Activated B cell treated with CpG ODN at 0.5 μM for 24 hours (primary cell): ENCODE data around the gene MRPL53. TPM values are rescaled to one million over a fixed set of nuclear protein-coding genes. Genes with fewer than 3 reads are reported as not detected.

Experiments
- ATAC-seq: fragments of 200-7000 bp; cut with Tn5 transposase; one replicate; pipeline ENCODE4 v1.10.0; 2021; ENCODE audit warnings: low read depth, mild to moderate bottlenecking, moderate library complexity
- CTCF ChIA-PET: fragments of 350-600 bp; sonication (Branson Sonifier 250); formaldehyde crosslinking; loops from one replicate; lab custom pipeline; 2021; ENCODE audit warnings: antibody characterized with exemption; lab: Charles Lee
- POLR2A ChIA-PET: fragments of 350-600 bp; sonication (Branson Sonifier 250); formaldehyde crosslinking; loops from one replicate; lab custom pipeline; 2021; ENCODE audit warnings: antibody characterized with exemption; lab: Charles Lee
- DNase-seq: peaks from one replicate; pipeline ENCODE4 v3.0.0; 2022
- H3K27ac Mint-ChIP-seq: one replicate; pipeline ENCODE4 v1.8.0; 2020; ENCODE audit warnings: mixed read lengths
- H3K27me3 Mint-ChIP-seq: one replicate; pipeline ENCODE4 v1.8.0; 2021; ENCODE audit warnings: mixed read lengths
- H3K36me3 Mint-ChIP-seq: one replicate; pipeline ENCODE4 v1.8.0; 2021; ENCODE audit warnings: low read depth, mixed read lengths
- H3K4me1 Mint-ChIP-seq: one replicate; pipeline ENCODE4 v1.8.0; 2021; ENCODE audit warnings: mixed read lengths
- H3K4me3 Mint-ChIP-seq: one replicate; pipeline ENCODE4 v1.8.0; 2020; ENCODE audit warnings: mild to moderate bottlenecking, mixed read lengths
- H3K9me3 Mint-ChIP-seq: one replicate; pipeline ENCODE4 v1.8.0; 2020; ENCODE audit warnings: mixed read lengths
- intact Hi-C: fragments of 100-400 bp; cut with micrococcal nuclease; formaldehyde crosslinking; loops from one replicate; pipeline ENCODE4 v1.15.1; 2024
- total RNA-seq: library from RNA; stranded (reverse); gene quantifications from 2 replicates; pipeline ENCODE4 v1.2.3, GENCODE V29; 2022
- TF ChIP-seq, protein P1 (sequence below): fragments of 200-600 bp; IDR thresholded peaks from one replicate; pipeline ENCODE4 v1.8.0; 2022; ENCODE audit warnings: antibody characterized with exemption, mild to moderate bottlenecking

The MRPL53 gene
- total RNA-seq, 1 donor from 2014 or later: 86.9 TPM

DNA sequence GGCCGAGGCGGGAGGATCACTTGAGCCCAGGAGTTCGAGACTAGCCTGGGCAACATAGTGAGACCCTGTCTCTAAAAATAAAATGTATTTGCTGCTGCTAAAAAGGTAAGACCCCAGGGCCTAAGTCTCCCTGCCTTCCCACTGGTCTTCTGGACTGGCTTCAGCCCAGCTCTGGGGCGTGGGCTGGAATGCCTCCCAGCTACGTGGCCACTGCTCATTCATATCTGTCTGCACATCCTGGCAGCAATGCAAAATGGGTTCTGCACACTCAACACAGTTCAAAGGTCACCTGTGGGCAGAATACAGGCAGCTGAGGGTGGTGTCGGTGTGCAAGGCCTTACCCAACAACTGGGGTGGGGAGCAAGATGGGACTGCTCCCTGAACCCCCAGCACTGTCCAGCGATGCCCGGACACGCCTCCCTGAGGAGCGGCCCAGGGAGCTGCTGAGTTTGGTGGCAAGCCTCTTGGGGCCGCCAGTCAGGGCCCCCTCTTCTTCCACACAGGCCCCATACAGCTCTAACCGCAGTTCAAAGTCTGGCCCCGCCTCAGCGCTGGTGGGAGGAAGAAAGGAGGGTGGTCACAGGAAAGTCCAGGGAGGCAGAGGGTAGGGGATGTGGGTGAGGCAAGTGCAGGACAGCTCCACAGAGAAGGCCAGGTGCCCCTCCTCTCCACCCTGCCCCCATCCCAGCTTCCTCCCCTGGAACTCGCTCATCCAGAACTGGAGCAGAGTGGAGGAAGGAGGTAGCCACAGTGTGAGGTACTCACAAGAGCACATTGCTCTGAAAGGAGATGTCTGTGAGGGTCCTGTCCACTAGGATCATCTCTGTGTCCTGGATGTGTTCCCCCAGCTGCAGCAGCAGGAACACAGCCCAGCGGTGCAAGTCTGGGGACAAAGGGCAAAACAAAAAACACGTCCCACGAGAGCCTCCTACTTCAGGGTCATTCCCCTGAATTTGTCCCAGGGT is 42.7 kb downstream of the MRPL53 start:
- Mint-ChIP-seq H3K4me1 (no peaks in the 10 kb centered on the region), H3K36me3 (peaks cover 27% of the 10 kb centered on the region), H3K9me3 (no peaks in the 10 kb centered on the region), H3K27ac (no peak overlapping the region), H3K27me3 (no peaks in the 10 kb centered on the region), H3K4me3 (no peak overlapping the region)
- TF ChIP-seq, protein P1, sequence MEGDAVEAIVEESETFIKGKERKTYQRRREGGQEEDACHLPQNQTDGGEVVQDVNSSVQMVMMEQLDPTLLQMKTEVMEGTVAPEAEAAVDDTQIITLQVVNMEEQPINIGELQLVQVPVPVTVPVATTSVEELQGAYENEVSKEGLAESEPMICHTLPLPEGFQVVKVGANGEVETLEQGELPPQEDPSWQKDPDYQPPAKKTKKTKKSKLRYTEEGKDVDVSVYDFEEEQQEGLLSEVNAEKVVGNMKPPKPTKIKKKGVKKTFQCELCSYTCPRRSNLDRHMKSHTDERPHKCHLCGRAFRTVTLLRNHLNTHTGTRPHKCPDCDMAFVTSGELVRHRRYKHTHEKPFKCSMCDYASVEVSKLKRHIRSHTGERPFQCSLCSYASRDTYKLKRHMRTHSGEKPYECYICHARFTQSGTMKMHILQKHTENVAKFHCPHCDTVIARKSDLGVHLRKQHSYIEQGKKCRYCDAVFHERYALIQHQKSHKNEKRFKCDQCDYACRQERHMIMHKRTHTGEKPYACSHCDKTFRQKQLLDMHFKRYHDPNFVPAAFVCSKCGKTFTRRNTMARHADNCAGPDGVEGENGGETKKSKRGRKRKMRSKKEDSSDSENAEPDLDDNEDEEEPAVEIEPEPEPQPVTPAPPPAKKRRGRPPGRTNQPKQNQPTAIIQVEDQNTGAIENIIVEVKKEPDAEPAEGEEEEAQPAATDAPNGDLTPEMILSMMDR: no peak
- CTCF ChIA-PET: no interaction called here
- no peak for DNase-seq
- POLR2A ChIA-PET: no interaction called here
- intact Hi-C loops: no loop called here
- ATAC-seq: no peak

DNA sequence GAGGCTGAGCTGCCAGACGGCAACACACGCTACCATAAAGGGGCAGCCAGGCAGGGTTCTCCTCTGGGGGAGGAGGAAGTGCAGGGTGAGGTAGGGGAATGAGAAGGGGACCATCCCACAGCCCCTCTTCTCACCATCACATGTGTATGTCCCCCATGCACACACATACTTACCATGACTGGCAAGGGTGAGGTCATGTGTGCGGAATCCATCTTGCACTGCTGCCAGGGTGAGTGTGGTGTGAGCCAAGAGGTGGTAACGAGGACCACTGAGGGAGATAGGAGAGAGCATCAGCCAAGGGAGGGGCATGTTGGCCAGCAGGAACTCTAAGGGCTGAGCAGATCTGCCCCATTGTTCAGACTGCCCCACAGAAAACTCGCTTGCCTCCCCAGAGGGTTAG is 43.8 kb downstream of the MRPL53 start:
- no peaks in the 10 kb centered on the region for H3K9me3 Mint-ChIP-seq
- H3K36me3 Mint-ChIP-seq: peaks cover 30% of the 10 kb centered on the region
- DNase-seq (no peak), ATAC-seq (no peak)
- ChIA-PET CTCF (no interaction called here), POLR2A (interaction anchor here (0.5 kb wide), 1 partner anchor 141 kb away, joined by 4 read pairs; no protein-coding TSS in a partner anchor)
- no peak overlapping the region for H3K27ac Mint-ChIP-seq
- no peaks in the 10 kb centered on the region for H3K4me1 Mint-ChIP-seq
- TF ChIP-seq, protein P1: no peak
- no peak overlapping the region for H3K4me3 Mint-ChIP-seq
- H3K27me3 Mint-ChIP-seq: no peaks in the 10 kb centered on the region
- intact Hi-C loops: no loop called here

DNA sequence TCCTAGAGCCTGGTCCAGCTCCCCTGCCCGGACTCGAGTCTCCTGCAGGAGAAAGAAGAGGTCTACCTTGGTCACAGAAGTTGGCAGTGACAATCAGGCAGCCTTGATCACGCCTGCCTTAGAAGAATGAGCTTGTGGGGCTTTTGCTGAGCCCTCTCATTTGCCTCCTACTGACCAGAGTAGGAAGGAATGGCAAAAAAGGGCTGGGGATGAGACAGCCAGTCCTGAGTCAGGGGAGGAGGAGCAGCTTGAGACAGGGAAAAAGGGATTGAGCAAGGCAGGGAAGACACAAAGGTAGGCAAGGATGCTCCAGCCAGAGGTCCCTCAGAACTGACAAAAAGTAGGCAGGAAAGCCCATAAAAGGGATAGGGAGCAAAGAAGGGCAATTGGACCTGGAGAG is 44.9 kb downstream of the MRPL53 start:
- no peaks in the 10 kb centered on the region for H3K27me3 Mint-ChIP-seq
- peaks cover 30% of the 10 kb centered on the region for H3K36me3 Mint-ChIP-seq
- TF ChIP-seq, protein P1: no peak
- CTCF ChIA-PET: no interaction called here
- DNase-seq (no peak), ATAC-seq (no peak)
- no peaks in the 10 kb centered on the region for H3K9me3 Mint-ChIP-seq
- POLR2A ChIA-PET: interaction anchor here (0.5 kb wide), 1 partner anchor 45 kb away, joined by 5 read pairs; no protein-coding TSS in a partner anchor
- H3K4me3 Mint-ChIP-seq: no peak overlapping the region
- H3K27ac Mint-ChIP-seq: no peak overlapping the region
- no peaks in the 10 kb centered on the region for H3K4me1 Mint-ChIP-seq
- intact Hi-C loops: no loop called here

DNA sequence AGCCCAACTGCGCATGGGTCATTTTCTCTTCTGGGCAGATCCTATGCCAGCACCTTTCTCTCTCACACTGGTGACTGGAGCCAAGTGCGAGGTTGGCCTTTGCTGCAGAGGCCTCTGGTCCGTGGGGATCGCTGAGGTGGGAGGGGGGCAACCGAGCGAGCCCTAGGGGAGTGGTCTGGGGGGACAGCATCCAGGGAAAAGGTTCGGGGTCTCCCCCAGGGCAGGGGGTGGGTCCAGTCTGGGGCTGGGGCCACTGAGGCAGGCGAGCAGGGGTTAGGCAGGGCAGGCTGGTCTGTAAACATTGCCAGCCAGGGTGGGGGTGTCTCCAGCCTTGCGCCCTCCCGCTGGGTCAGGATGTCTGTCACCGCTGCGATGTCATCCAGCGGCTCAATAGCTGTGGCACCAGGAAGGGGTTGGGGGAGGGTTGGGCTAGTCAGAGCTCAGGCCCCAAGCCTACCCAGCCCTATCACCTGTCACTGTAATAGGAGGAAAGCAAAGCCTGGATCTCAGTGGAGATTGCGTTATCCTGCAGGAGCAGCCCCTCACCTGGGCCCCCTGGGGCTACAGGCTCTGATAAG is 46.2 kb downstream of the MRPL53 start:
- Mint-ChIP-seq H3K9me3 (no peaks in the 10 kb centered on the region), H3K27ac (no peak overlapping the region), H3K4me1 (peaks cover 6% of the 10 kb centered on the region), H3K36me3 (peaks cover 32% of the 10 kb centered on the region), H3K4me3 (no peak overlapping the region), H3K27me3 (no peaks in the 10 kb centered on the region)
- TF ChIP-seq, protein P1: no peak
- ChIA-PET CTCF (no interaction called here), POLR2A (no interaction called here)
- ATAC-seq (no peak), DNase-seq (no peak)
- intact Hi-C loops: no loop called here

DNA sequence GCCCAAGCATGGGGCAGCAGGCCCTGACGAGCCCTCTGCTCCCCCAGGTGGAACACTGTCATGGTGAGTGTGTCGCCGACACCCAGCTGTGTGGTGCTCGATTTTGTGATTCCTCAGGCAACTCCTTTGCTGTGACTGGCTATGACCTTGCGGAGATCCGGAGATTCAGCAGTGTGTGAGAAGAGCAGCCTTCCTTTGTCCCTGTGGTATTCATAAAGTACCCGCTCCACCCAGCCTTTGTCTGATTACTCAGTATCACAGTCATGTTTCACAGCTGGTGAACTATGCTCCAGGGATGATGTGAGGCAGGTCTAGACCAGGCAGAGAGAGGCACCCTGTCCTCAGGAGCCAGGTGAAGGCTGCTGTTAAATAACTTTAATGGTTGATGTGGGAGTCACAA is 47.0 kb downstream of the MRPL53 start:
- POLR2A ChIA-PET: interaction anchor here (0.7 kb wide), 1 partner anchor 66 kb away, joined by 3 read pairs; no protein-coding TSS in a partner anchor
- H3K4me1 Mint-ChIP-seq: peaks cover 13% of the 10 kb centered on the region
- H3K9me3 Mint-ChIP-seq: no peaks in the 10 kb centered on the region
- H3K4me3 Mint-ChIP-seq: no peak overlapping the region
- TF ChIP-seq, protein P1: no peak
- intact Hi-C loops: no loop called here
- H3K36me3 Mint-ChIP-seq: peaks cover 33% of the 10 kb centered on the region
- DNase-seq (no peak), ATAC-seq (no peak)
- no peak overlapping the region for H3K27ac Mint-ChIP-seq
- CTCF ChIA-PET: no interaction called here
- H3K27me3 Mint-ChIP-seq: no peaks in the 10 kb centered on the region
